GM18508 (cell line): Measurements from ENCODE around the gene HOXB5.

Experiments used
- ATAC-seq: cut with Tn5 transposase; IDR thresholded peaks from one replicate; pipeline ENCODE4 v1.9.1; 2021; ENCODE audit warnings: moderate number of reproducible peaks; ENCODE audit not compliant: insufficient read depth, unreplicated experiment

HOXB5 gene

GRCh38 chr17:48630009-48630924 lies 36.7 kb upstream of the HOXB5 start:
- no peak for ATAC-seq

DNA sequence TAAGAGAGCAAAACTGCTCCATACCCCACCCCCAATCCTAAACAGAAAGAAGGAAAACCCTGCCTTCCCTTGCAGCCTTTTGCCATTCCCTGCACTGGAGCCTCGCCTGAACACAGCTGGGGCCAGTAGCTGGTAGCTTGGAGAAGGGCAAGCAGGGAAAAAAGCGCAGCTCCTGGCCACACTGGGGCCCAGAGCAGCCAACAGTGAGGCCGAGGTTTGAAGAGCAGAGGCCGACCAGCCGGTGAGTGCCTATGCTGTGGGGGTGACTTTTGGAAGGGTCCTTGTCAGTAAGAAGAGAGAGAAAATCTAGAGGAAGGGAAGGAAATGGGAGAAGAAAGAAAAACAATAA lies 35.8 kb upstream of the HOXB5 start:
- ATAC-seq = no peak

DNA sequence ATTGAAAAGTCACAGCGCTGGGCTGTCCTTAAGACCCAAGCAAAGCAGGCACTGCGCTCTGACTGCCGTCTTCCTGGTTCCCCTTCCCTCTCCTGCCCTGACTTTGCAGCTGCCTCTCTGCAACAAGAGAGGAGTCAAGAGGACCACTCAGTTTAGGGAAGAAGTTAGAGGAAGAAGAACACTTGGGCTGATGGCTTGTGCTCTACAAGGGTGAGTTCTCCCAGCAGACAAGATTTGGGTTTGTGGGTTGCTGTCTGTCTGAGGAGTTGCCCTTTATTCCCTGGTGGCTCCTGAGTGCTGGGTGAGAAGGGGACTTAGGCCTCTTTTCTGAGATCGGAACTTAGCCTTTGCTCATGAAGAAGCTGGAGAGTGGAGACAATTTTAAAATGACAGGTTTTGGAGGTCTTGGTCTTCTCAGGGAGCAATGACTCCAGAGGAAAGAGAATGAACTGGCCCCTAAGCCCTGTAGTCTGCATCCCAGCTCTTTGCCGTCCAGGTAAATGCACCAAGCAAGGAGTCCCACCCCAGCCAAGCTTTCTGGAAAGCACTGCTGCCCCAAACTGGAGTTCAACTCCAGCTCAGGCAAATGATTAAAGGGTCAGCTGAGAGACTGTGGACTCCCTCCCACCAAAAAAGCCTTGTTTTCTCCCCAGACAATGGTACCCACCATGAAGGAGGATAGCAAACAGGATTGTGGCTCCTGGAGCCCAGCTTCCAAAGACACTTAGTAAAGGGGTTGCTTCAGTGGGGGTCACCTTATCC lies 35.3 kb upstream of the HOXB5 start:
- ATAC-seq = no peak

DNA sequence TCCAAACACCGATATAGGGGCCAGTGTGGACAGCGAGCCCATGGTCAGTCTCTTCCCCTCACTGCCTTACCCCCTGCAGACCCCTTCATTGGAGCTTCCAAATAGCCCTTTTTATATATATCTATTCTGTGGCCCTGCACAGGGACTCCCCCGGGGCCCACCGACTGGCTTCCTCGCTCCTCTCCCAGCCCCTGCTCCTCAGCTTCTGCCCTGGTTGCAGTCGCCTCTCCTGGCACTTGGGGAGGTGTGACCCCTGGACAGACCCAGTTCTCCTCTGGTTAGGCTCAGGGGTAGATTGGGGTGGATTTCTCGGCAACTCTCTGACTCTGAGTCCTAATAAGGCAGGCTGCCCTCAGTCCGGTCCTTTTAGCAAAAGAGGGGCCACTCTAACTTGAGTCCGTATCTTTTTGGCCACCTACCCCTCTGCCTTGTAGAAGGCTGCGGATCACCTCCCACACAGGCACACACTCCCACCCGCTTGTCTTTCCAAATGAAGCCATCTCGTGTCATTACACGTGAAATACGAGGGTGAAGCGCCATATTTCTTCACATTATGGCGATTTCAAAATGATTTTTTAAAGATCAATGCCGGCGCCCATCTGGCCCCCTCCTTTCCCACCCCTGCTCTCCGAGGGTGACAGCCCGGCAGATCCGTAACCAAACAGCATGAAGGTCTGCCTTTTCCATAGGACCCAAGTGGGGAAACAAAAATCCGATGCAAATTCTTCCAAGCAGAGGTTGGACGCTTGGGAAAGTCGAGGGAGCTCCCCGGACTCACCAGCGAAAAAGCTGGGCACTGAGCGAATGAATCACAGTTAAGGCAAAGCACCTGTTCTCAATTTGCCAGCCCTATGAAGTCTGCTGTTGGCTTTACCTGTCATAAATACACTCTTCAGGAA lies 34.3 kb upstream of the HOXB5 start:
- ATAC-seq = no peak

DNA sequence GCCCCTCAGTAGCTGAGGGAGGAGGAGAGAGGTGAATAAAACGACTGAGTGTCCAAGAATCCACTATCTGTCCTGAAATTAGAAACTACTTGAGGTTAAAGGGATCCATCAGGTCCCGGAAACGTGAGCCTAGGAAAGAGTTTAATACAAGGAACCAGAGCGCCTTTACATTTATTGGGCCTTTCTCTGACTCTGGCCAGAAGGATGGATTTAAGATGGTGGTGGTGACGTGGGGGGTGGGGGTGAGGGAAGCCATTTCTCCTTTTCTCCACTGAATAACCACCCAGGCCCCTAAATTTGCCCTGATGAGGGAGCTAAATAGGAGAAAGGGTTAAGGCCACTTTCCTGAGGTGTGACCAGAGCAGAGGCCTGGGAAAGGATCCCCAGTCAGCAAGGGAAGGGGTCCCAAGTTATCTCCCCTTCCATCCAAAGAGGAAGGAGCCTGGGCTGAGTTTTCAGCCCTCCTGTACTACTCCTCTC lies 33.6 kb upstream of the HOXB5 start:
- ATAC-seq = no peak

DNA sequence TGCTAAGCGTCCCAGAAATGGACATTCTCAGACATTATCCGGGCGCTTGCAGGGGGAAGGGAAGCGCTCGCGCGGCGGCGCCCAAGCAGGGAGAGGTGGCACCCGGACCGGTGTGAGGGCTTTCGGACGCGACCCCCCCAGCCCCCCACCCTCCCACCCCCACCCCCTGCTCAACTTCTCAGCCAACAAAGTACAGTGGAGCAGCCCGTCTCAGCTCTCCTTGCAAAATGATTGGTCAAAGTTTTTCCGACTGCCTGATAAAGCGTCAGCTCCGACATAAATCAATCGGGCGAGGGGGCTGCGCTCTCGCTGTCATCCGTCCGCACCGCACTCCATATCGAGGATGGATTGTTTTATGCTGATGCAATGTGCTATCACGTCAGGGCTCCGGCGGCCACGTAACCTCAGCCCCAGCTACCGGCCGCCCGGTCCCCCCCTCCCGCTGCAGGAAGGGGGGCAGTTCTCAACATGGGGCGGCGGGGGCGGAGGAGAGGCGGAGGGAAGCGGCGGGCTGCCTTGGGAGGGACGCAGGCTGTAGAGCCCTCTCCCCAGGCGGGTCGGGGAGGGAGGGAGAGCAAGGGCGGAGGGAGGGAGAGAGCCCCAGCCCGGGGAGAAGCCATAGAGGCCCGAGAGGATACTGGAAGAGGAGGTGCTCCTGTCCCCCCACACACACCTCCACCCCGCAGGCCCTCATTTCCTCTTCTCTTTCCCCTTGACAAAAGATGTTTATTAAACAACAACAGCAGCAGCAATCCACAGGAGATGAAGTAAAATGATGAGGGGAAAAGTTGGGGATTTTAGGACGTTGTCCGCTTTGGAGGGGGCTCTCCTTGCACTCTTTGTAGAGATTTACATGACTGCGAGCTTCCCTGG lies 32.9 kb upstream of the HOXB5 start, which contains the start of gene HOXB9:
Gene HOXB9 (minus strand): TSS at position 114 of the 873 bp plus-strand sequence. CDS start 89 bp downstream, at position 25.
- no peak for ATAC-seq

DNA sequence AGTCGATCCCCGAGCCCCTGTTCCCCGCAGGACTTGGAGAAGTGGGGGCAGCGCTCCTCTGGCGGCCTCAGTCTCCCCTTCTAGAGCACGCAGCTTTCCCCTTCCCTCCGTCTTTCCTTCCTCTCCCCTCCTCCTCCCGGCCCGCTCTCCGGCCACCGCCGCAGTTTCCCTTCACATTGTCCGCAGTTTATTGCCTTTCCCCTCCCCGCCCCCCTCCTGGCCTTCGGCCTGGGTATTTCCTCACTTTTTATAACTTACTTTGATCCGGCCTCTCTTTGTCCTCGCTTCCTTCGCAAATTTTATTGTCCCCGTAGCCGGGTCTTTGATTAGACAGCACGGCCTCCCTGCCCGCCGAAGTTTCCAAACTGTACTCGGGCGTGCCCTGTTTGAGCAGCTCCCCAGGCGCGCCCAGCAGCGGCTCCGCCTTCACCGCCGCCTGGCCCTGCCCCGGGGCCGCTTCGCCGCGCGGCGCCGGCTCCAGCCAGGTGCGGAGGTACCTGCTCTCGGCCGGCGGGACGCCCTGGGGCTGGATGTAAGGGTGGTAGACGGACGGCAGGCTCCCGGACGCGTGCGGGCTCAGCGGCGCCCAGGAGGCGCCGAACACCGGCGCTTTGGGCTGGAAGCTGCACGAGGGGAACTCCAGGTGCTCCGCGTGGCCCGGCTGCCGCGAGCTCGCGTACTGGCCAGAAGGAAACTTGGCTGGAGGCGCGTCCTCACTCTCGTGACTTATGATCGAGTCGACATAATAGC lies 32.1 kb upstream of the HOXB5 start:
- no peak for ATAC-seq

DNA sequence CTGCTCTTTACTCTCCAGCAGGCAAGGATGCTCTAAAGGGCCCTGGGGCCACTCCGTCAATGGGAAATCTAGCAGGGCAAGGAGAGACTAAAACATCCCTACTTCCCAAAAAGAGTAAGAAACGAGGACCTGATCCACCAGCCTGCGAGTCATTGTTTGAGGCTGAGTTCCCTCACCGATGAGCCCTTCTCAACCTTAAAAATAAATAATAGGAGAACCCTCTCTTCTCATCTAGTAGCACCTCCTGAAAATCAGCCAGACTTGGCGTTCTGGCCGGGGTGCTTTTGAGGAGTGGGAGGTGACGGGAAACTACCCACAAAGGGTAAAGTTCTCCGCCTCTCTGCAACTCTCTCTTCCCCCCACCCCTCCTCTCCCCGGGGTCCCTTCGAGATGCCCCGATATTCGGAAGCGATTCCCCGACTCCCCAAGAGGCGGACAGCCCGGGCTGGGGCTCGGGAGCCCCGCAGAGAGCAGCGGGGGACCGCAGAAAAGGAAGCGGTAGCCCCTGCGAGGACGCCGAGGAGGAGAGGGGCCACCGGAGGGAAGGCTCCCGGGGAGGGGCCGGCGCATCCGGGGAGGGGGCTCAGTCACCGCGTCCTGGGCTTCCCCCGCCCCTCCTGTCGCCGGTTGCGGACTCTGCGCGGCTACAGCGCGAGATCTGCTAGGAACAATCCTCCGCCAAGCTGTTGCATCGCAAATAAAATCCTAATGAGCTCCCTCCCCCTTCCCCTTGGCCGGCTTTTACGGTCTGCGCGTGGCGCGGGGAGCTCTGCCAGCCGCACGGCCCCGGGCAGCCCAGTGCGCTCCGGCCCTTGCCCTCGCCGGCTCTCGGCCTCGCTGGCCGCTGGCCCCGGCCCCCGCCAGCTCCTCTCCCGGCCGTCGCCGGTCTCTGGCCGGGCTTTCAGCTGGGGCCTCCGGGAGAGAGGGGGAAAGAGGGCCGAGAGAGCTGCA lies 31.2 kb upstream of the HOXB5 start:
- no peak for ATAC-seq

DNA sequence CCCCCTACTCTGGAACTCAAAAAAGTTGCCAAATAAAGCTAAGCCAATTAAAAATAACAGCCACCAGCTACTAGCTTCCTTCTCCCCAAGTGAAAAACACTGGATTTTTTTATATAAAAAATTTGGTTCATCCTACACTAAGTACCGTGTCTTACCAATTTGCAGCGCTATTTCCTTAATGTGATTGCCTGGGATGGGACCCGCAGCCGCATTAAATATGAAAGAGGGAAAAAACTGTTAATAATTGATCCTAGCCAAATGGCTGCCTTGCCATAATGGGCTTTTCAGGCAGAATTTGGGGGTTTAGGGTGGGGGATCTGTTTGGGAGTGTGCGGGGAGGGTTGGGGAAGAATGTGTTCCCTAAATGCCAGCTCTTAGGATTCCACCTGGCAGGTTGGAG lies 30.5 kb upstream of the HOXB5 start:
- no peak for ATAC-seq

GRCh38 chr17:48623583-48623982 lies 30.0 kb upstream of the HOXB5 start:
- no peak for ATAC-seq

GRCh38 chr17:48622857-48623256 lies 29.3 kb upstream of the HOXB5 start:
- no peak for ATAC-seq

GRCh38 chr17:48621410-48622392 lies 28.1 kb upstream of the HOXB5 start:
- no peak for ATAC-seq

DNA sequence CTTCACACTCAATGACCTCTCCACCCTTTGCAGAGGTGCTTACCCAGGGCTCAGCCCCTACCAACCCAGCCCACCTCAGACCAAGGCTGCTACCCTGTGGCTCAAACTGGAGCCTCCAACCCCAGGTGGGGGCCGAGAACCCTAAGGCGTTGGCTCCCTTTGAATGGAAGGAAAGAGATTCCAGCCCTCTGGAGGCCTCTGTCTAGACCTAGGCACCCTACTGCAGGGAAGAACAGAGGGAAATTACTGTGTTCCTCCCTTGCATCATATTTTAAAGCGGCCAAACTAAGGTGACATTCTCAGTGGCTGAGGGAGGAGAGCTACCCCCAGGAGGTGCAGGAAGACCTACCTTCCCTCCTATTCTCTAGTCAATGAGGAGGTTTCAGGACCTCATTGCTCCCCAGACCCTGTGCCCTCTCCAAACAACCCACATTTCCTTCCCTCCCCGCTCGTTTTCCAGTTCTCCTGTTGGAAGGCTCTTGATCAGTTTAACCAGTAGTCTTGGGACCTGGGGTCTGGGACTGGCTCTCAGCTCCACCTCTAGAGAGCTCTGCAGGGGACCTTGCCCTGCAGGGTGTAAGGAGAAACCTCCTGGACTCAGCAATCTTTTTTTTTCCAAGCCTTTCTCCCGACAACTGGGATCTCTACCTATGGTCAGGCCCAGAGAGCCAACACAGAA lies 27.0 kb upstream of the HOXB5 start:
- no peak for ATAC-seq

DNA sequence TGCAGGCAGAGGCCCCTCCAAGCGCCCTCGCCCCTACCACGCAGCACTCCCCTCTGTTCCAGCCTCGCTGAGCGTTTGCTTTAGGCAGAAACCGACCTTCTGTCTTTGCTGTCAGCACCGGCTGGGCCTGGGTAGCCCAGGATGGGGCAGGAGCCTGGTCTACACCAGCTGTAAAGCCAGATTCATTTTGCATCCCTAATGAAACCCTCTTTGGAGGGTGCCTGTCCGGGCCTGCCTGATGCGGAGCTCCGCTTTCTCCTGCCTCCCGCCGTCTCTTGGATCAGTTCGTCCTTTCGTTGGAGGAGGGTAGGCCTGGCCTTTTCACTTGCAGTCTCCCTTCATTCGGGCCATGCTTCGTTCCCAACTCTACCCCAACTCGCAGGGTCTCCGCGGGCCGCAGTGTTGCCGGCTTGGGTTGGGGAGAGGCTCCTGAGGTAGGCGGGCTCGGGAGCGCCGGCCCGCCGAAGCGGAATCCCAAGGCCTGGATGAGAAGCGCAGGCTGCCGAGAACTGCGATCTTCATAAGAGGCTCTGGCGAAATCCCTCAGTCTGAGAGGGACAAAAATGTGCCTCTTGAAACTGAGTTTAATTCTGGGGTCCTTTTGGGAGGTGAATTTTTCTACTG lies 26.4 kb upstream of the HOXB5 start:
- no peak for ATAC-seq

DNA sequence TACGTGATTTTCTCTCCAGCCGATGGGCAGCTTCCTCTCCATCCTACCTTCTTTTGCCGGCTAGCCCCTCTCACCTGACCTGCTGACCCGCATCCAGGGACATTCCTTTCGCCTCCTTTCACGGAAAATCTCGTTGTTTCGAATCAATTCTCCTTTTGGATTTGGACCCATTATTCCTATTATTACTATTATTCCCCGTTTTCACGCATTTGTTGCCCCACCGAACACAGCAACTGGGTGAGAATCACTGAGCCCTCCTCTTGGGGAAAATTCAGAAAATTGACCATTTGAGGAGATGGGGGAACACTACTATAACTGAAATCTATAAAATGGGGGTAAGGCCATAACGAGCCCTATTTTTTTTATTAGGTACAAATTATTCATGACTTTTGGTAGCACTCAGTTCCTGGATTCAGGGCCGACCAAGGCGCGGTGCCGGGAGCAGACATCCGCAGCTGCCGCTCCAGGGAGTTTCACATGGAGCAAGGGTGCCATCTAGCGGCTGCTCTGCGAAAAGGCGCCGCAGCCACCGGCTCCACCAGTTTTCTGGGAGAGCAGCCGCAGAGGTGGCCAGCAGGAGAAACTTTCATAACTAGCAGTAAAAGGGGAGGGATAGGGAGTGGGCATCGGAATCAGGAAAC lies 24.8 kb upstream of the HOXB5 start:
- ATAC-seq = no peak
